ENCODE measurements around the gene PTPRZ1.

Gene PTPRZ1

DNA sequence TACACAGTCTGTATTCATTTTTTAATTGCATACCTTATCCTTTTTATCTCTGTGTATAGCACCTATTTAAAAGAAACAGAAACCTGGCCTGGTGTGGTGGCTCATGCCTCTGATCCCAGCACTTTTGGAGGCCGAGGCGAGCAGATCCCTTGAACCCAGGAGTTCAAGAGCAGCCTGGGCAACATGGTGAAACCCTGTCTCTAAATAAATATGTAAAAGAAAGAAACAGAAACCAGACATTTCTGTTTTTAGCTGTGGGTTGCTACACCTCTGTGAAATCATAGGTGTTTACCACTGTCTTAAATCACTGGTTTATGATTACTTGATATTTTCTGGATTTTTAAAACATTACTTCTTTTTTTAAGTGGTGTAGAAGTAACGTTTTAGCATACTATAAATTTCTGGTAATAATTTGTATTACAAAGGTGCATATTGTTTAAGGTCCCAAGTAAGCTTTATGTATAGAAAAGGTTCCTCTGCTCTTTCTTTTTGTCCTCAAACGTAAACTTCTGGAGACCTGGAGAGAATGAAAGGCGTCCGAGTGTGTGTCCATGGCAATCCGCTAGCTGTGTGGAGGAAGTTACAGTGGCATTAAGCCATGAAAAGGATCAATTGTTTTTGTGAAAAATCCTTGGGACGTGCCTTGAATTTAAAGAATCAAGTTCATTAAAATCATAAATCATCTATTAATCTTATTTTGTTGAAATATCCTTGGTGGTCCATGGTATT, 41.1 kb downstream of the PTPRZ1 start:
- no peak for DNase-seq (ENCODE audit: low spot score in 2 of 2)
- Histone ChIP-seq H3K36me3 (replicated peaks) (no peaks in the 10 kb centered on the region), H3K4me1 (no peaks in the 10 kb centered on the region), H3K27me3 (ENCODE audit: low read depth) (peaks cover 12% of the 10 kb centered on the region), H3K9me3 (no peaks in the 10 kb centered on the region), H3K4me3 (no peak overlapping the region)
- in situ Hi-C loops (cut with MboI; ENCODE audit: low sequenced_read_pairs), result no loop called here

DNA sequence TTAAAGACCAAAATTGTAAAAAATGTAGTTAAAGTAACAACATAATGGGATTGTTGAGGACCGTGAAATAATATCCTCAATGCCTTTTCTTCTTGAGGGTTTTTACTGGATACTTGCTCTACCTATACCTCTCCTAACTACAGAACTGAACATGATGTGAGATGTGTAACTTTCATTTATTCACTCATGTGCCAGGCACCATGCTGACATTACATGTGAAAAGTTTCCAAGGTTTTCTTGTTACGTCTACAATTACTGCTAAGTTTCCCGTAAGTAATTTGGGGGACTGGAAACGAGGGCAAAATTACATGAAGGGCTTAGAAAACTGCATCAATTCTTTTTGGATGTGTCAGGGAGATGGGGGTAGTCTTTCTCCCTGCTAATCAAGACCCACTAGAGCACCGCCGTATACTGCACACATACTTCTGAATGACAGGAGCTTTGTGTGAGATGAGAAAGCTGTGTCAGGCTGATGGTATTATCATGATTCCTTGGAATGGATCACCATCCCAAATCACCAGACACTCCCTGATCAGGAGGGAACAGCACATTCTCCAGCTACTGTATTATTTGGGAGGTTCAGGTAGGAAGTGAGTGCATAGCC, 41.8 kb downstream of the PTPRZ1 start:
- Histone ChIP-seq H3K36me3 (replicated peaks) (no peaks in the 10 kb centered on the region), H3K27me3 (ENCODE audit: low read depth) (peaks cover 12% of the 10 kb centered on the region), H3K9me3 (no peaks in the 10 kb centered on the region), H3K4me3 (no peak overlapping the region), H3K4me1 (no peaks in the 10 kb centered on the region)
- no peak for DNase-seq (ENCODE audit: low spot score in 2 of 2)
- in situ Hi-C loops (cut with MboI; ENCODE audit: low sequenced_read_pairs), result no loop called here

DNA sequence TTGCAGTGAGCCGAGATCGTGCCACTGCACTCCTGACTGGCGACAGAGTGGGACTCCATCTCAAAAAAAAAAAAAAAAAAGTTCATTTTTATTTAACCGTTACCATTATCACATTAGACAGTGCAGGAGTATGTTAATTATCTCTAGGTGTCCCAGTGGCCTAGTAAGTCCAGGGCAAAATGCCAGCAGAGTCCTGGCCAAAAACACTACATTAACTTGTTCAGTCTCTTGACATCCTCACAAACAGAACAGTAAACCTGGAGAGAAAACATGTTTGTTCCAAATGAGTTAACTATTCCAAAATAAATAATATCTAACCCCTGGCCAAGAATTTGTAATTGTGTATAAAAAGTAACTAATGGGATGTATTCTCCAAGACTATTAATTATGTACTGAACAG, 43.2 kb downstream of the PTPRZ1 start:
- Histone ChIP-seq H3K36me3 (replicated peaks) (no peaks in the 10 kb centered on the region), H3K27me3 (ENCODE audit: low read depth) (peaks cover 12% of the 10 kb centered on the region), H3K4me3 (no peak overlapping the region), H3K4me1 (no peaks in the 10 kb centered on the region), H3K9me3 (no peaks in the 10 kb centered on the region)
- DNase-seq (ENCODE audit: low spot score in 2 of 2), result no peak
- in situ Hi-C loops (cut with MboI; ENCODE audit: low sequenced_read_pairs), result no loop called here

DNA sequence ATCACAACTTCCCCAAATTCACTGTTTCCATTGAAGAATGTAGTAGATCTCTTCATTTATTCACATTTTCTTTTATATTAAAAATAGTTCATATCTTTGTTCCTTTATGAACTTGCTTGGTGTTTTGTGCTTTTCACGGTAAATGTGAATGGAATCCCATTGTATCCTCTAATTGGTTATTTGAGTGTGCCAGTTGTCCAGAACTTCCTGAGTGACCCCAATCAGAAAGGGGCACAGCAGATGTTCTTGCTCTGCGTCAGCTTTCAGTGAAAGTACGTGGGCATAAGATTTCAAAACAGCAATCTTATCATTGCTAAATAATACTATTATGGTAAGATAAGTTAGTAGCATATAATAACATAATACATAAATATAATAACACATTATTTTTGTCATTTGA, 47.0 kb downstream of the PTPRZ1 start:
- no peaks in the 10 kb centered on the region for H3K9me3 ChIP-seq
- H3K27me3 ChIP-seq (ENCODE audit: low read depth), result peaks cover 9% of the 10 kb centered on the region
- in situ Hi-C loops (cut with MboI; ENCODE audit: low sequenced_read_pairs), result no loop called here
- no peaks in the 10 kb centered on the region for H3K4me1 ChIP-seq
- no peak for DNase-seq (ENCODE audit: low spot score in 2 of 2)
- H3K4me3 ChIP-seq, result no peak overlapping the region
- H3K36me3 ChIP-seq (replicated peaks), result no peaks in the 10 kb centered on the region

DNA sequence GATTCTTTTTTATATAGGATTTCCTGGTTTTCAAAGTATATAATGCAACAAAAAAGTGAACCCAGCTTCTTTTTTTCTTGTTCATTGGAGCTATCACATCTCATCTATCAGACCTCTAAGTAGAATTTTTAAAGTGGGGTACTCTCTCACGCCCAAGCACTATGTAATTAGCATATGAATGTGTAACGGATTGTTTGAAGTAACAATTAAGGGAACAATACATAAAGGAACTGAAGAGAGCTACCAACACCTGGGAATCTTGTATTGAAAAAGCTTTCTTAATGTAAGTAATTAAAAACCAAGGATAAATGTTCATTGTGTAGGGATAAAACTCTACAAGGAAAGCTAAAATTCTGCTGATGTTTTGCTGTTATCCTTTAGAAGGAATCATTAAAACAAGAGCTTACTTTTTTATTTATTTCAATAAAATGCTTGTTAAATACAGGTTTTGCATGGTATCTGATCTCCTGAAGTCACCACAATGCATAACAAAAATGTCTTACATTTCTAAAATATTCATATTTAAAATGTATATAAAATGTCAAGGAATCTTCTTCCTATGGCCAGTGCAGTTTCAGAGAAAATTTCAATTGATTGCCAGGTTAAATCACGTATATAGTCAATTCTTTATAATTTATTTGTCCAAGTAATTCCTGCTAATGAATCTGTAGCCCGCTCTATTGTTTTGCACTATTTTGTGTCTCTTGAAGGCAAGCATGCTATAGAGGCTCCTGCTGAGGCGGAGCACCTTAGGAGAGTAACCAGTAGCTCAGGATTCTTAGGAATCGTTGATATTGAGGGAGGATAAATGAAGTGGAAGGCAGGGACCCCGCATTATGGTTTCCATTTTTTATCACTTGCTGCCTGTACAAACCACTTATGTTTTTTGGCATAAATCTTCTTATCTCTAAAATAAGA, 51.6 kb downstream of the PTPRZ1 start:
- peaks cover 14% of the 10 kb centered on the region for H3K27me3 ChIP-seq (ENCODE audit: low read depth)
- DNase-seq (ENCODE audit: low spot score in 2 of 2), result peak in 1 of 2 experiments; percentile 7
- no peaks in the 10 kb centered on the region for H3K36me3 ChIP-seq (replicated peaks)
- no peaks in the 10 kb centered on the region for H3K4me1 ChIP-seq
- in situ Hi-C loops (cut with MboI; ENCODE audit: low sequenced_read_pairs), result no loop called here
- no peak overlapping the region for H3K4me3 ChIP-seq
- no peaks in the 10 kb centered on the region for H3K9me3 ChIP-seq

DNA sequence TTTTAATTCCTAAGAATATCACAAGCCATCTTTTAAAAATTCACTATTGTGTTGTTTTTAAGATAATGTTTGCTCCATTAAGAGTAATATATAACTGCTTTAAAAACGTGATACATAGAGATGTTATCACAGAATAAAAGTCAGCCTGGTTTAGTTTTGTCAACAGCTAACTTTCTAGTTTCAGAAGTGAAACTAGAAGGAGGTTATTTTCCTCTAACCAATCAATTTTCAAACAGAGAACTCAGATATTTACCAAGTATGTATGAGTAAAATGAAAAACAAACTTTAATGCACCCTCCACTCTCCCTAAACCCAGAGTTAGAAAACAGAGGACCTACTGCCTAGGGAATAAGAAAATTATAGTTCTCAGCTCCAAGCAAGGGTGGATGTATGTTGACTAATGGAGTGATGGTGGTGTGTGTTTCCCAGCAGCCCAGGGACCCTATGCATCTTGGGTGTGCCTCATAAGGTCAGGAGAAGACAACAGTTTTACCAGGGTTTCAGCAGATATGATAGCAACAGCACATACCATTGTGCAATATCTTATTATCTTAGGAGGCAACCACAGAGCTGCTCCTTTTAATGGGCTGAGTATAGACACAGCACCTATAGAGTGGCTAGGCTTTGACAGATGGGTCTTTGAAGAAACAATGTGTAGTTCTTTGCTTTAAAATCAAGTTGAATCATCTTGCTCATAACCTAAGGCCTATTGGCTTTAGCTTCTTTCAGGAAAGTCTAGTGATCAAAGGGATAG, 58.4 kb downstream of the PTPRZ1 start:
- in situ Hi-C loops (cut with MboI; ENCODE audit: low sequenced_read_pairs), result no loop called here
- Histone ChIP-seq H3K4me3 (no peak overlapping the region), H3K9me3 (no peaks in the 10 kb centered on the region), H3K27me3 (ENCODE audit: low read depth) (peaks cover 28% of the 10 kb centered on the region; the same call in 1 of the 2 replicates), H3K4me1 (no peaks in the 10 kb centered on the region), H3K36me3 (replicated peaks) (no peaks in the 10 kb centered on the region)
- no peak for DNase-seq (ENCODE audit: low spot score in 2 of 2)

DNA sequence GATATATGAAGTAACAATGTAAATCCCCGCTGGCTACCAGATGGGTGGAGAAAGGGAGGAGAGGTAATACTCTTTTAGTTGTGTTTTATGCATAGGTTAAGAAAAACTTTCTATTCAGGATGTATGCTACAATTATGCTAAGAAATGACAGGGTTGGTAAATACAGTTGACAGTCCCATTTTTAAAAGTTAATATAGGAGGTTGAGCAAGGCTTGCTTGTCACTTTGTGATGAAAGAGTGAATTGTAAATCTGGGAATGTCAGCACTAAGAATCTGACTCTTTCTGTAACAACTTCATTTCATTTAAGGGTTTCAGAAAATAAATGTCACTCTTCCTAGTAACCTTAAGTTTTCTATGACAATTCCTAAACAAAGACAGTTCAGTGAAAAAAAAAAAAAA, 59.8 kb downstream of the PTPRZ1 start:
- Histone ChIP-seq H3K4me3 (no peak overlapping the region), H3K4me1 (no peaks in the 10 kb centered on the region), H3K9me3 (no peaks in the 10 kb centered on the region), H3K27me3 (ENCODE audit: low read depth) (peaks cover 27% of the 10 kb centered on the region; the same call in 1 of the 2 replicates), H3K36me3 (replicated peaks) (no peaks in the 10 kb centered on the region)
- DNase-seq (ENCODE audit: low spot score in 2 of 2), result no peak
- in situ Hi-C loops (cut with MboI; ENCODE audit: low sequenced_read_pairs), result no loop called here

DNA sequence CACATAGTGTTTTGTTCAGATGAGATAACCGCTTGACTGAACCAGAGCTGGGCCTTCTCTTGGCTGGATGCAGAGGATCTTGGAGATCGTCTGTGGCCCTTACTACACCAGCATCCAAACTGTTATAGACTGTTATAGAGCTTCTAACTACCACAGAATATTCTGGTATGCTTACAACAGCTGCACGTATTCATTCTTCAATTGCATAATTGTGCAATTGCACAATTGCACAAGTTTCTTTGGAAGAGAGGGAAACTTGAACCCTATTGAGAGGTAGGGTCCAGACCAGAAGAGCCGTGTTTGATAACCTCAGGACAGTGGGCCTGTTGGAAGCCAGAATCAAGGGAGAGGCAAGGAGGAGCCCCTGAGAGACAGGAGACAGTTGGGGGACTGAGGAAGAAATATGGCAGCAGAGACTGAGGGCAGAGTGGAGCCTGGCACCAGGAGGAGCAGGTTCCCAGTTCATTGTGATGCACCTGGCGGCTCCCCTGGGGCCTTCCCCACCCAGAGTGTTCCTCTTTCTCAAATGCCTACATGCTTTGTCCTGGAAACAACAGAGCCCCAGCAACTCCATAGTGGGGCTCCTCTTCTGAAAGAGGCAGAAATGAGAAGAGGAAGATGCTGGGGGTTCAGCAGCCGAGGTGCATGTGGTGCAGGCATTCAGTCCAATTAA, 64.1 kb downstream of the PTPRZ1 start:
- in situ Hi-C loops (cut with MboI; ENCODE audit: low sequenced_read_pairs), result no loop called here
- DNase-seq (ENCODE audit: low spot score in 2 of 2), result no peak
- no peaks in the 10 kb centered on the region for H3K36me3 ChIP-seq (replicated peaks)

DNA sequence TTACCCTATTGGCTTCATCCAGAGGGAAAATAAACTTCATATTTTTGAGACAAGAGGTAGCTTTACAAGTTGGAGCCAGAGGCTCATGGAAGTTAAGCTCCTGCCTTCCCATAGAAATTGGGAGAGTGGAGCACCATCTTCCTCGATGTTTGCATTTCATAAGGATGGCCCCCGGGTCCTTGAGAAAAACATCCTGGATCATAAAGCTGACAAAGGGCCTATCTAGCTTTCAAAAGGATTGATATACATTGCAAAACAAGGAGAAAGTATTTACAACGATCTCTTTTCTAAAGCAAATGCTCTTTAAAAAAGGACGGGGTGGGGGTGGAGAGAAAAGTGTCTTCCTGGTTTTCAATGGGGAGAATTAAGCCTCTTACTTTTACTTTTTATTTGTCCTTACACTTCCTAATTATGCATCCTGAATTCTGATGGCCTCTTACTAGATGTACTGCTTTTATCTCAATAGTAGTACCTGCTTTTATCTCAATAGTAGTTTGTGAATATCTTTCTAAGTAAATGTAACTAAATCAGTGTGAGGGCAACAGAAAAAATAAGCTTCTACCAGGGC, 65.6 kb downstream of the PTPRZ1 start:
- DNase-seq (ENCODE audit: low spot score in 2 of 2), result peak; percentile 37 to 50
- peaks cover 9% of the 10 kb centered on the region for H3K4me1 ChIP-seq
- H3K4me3 ChIP-seq, result no peak overlapping the region

More for the DNA sequence above, 64.1 kb downstream of the PTPRZ1 start:
- Histone ChIP-seq H3K9me3 (no peaks in the 10 kb centered on the region), H3K27me3 (ENCODE audit: low read depth) (peaks cover 26% of the 10 kb centered on the region), H3K4me1 (peaks cover 9% of the 10 kb centered on the region), H3K4me3 (no peak overlapping the region)

DNA sequence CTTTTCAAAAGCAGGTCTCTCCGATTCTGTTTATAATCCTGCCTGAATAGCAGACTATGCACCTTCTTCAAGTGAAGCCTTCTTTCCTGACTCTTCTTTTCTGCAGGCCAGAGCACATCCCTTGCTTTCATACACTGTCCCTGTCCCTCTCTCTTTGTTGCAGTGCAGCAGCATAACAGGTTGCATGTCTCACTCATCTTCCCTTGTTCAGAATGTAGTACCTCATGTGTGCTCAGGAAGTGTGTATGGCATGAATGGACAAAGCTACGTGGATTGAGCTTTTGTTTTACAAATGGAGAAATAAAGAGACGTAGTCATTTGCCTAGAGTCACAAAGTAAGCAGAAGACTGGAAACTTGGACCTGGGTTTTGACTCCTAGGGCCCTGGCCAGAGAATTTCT, 68.0 kb downstream of the PTPRZ1 start:
- Histone ChIP-seq H3K4me1 (peaks cover 9% of the 10 kb centered on the region), H3K36me3 (replicated peaks) (no peaks in the 10 kb centered on the region), H3K9me3 (no peaks in the 10 kb centered on the region), H3K27me3 (ENCODE audit: low read depth) (peaks cover 19% of the 10 kb centered on the region), H3K4me3 (no peak overlapping the region)
- in situ Hi-C loops (cut with MboI; ENCODE audit: low sequenced_read_pairs), result no loop called here
- DNase-seq (ENCODE audit: low spot score in 2 of 2), result no peak

More for the DNA sequence above, 65.6 kb downstream of the PTPRZ1 start:
- H3K36me3 ChIP-seq (replicated peaks), result no peaks in the 10 kb centered on the region
- in situ Hi-C loops (cut with MboI; ENCODE audit: low sequenced_read_pairs), result no loop called here
- H3K27me3 ChIP-seq (ENCODE audit: low read depth), result peaks cover 22% of the 10 kb centered on the region
- no peaks in the 10 kb centered on the region for H3K9me3 ChIP-seq

DNA sequence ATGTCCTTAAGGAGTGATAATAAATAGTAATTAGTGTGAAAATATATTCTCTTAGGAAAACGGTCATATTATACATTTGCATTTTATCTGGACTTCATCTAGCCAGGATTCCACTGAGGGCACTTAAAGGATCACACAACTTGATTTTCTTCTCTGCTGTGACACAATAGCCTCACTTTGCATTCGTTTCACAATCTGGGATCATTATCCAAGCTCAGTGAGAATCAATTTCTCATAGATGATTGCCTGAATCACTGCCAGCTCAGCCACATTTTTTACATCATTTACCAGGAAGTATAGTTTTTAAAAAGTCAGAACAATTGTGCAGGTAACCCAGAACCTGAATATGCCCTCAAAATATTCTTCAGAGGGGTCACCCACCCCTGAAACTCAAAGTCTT, 68.9 kb downstream of the PTPRZ1 start:
- Histone ChIP-seq H3K9me3 (no peaks in the 10 kb centered on the region), H3K36me3 (replicated peaks) (no peaks in the 10 kb centered on the region), H3K27me3 (ENCODE audit: low read depth) (peaks cover 21% of the 10 kb centered on the region), H3K4me1 (peaks cover 9% of the 10 kb centered on the region), H3K4me3 (no peak overlapping the region)
- DNase-seq (ENCODE audit: low spot score in 2 of 2), result no peak
- in situ Hi-C loops (cut with MboI; ENCODE audit: low sequenced_read_pairs), result no loop called here

DNA sequence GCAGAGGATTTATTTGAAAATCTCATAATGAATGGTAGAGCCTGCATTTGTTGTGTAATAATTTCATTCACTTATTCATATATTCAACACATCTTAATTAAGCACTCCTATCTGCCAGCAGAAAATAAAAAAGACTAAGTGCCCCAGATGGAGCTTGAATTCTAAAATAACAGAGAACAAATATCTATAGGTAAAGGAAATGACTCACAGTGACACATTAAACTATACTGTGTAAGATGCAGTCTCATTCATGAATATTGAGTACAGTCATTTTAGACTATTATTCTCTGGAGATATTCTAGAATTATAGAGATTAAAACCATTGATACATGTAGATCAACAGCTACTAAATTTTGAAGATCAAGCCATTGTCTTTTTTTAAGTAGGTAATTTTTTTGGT, 72.1 kb downstream of the PTPRZ1 start:
- DNase-seq (ENCODE audit: low spot score in 2 of 2), result no peak
- in situ Hi-C loops (cut with MboI; ENCODE audit: low sequenced_read_pairs), result no loop called here
- Histone ChIP-seq H3K4me1 (no peaks in the 10 kb centered on the region), H3K9me3 (no peaks in the 10 kb centered on the region), H3K36me3 (replicated peaks) (no peaks in the 10 kb centered on the region), H3K4me3 (no peak overlapping the region), H3K27me3 (ENCODE audit: low read depth) (peaks cover 15% of the 10 kb centered on the region)
